Activated T-helper 1 cell treated with anti-CD3 and anti-CD28 coated beads, Interleukin-12 subunit alpha, Interleukin-12 subunit beta, Interleukin-2, Interleukin-4 antibody, amounts not matched to agents 30 ng/mL and 10 ng/mL and 1 ng/mL, durations not matched to agents 14 hours and 24 hours and 36 hours (primary cell): ENCODE measurements around the gene MED9. TPM values are rescaled to one million over a fixed set of nuclear protein-coding genes. Genes with fewer than 3 reads are reported as not detected.

Experiments used
- DNase-seq: peaks from one replicate; pipeline ENCODE4 v3.0.0; 2021; ENCODE audit warnings: low spot score
- H3K27ac Mint-ChIP-seq: one replicate; pipeline ENCODE4 v1.8.0; 2021; ENCODE audit warnings: mild to moderate bottlenecking, mixed read lengths
- H3K27me3 Mint-ChIP-seq: one replicate; pipeline ENCODE4 v1.8.0; 2022; ENCODE audit warnings: mild to moderate bottlenecking, moderate library complexity, mixed read lengths; ENCODE audit not compliant: insufficient read depth
- H3K36me3 Mint-ChIP-seq: one replicate; pipeline ENCODE4 v1.8.0; 2021; ENCODE audit warnings: low read depth, mixed read lengths
- H3K4me1 Mint-ChIP-seq: one replicate; pipeline ENCODE4 v1.8.0; 2021; ENCODE audit warnings: low read depth, mixed read lengths
- H3K4me3 Mint-ChIP-seq: one replicate; pipeline ENCODE4 v1.8.0; 2021; ENCODE audit warnings: mild to moderate bottlenecking, moderate library complexity, mixed read lengths
- H3K9me3 Mint-ChIP-seq: one replicate; pipeline ENCODE4 v1.8.0; 2021; ENCODE audit warnings: mixed read lengths
- intact Hi-C: fragments of 100-400 bp; cut with micrococcal nuclease; formaldehyde crosslinking; loops from one replicate; pipeline ENCODE4 v1.15.1; 2024
- total RNA-seq: library from RNA; stranded (reverse); gene quantifications from 2 replicates; pipeline ENCODE4 v1.2.3, GENCODE V29; 2022

The MED9 gene
- total RNA-seq, 1 donor from 2014 or later = 15.2 TPM

- Mint-ChIP-seq H3K9me3 (no peaks in the 10 kb centered on the region), H3K4me1 (no peaks in the 10 kb centered on the region), H3K27ac (no peak overlapping the region), H3K36me3 (no peaks in the 10 kb centered on the region), H3K4me3 (no peak overlapping the region), H3K27me3 (no peaks in the 10 kb centered on the region)
- no peak for DNase-seq
- intact Hi-C loops = no loop called here
Observed at GRCh38 chr17:17511293-17511741, 34.5 kb downstream of the MED9 start.

- H3K27me3 Mint-ChIP-seq = no peaks in the 10 kb centered on the region
- intact Hi-C loops = no loop called here
- no peak for DNase-seq
- H3K4me1 Mint-ChIP-seq = no peaks in the 10 kb centered on the region
- H3K4me3 Mint-ChIP-seq = no peak overlapping the region
- no peaks in the 10 kb centered on the region for H3K9me3 Mint-ChIP-seq
- no peak overlapping the region for H3K27ac Mint-ChIP-seq
- no peaks in the 10 kb centered on the region for H3K36me3 Mint-ChIP-seq
Observed at GRCh38 chr17:17511881-17512858, 35.4 kb downstream of the MED9 start.

- H3K9me3 Mint-ChIP-seq = no peaks in the 10 kb centered on the region
Observed at GRCh38 chr17:17512866-17513265, 36.1 kb downstream of the MED9 start.

GRCh38 chr17:17513626-17514025 is 36.8 kb downstream of the MED9 start:
- no peaks in the 10 kb centered on the region for H3K36me3 Mint-ChIP-seq
- H3K4me1 Mint-ChIP-seq = no peaks in the 10 kb centered on the region
- H3K4me3 Mint-ChIP-seq = no peak overlapping the region
- no peaks in the 10 kb centered on the region for H3K9me3 Mint-ChIP-seq
- intact Hi-C loops = no loop called here
- no peaks in the 10 kb centered on the region for H3K27me3 Mint-ChIP-seq
- DNase-seq = no peak
- H3K27ac Mint-ChIP-seq = no peak overlapping the region

More at GRCh38 chr17:17512866-17513265, 36.1 kb downstream of the MED9 start:
- no peak overlapping the region for H3K27ac Mint-ChIP-seq
- no peaks in the 10 kb centered on the region for H3K36me3 Mint-ChIP-seq
- intact Hi-C loops = no loop called here
- no peak for DNase-seq
- H3K4me3 Mint-ChIP-seq = no peak overlapping the region
- no peaks in the 10 kb centered on the region for H3K27me3 Mint-ChIP-seq
- no peaks in the 10 kb centered on the region for H3K4me1 Mint-ChIP-seq

- no peak overlapping the region for H3K4me3 Mint-ChIP-seq
- no peaks in the 10 kb centered on the region for H3K4me1 Mint-ChIP-seq
- DNase-seq = no peak
- intact Hi-C loops = no loop called here
- H3K27me3 Mint-ChIP-seq = no peaks in the 10 kb centered on the region
- H3K27ac Mint-ChIP-seq = no peak overlapping the region
- no peaks in the 10 kb centered on the region for H3K9me3 Mint-ChIP-seq
- H3K36me3 Mint-ChIP-seq = no peaks in the 10 kb centered on the region
Observed at GRCh38 chr17:17514361-17514992, 37.7 kb downstream of the MED9 start.

GRCh38 chr17:17514993-17515933 is 38.5 kb downstream of the MED9 start:
- no peaks in the 10 kb centered on the region for H3K36me3 Mint-ChIP-seq
- H3K4me1 Mint-ChIP-seq = no peaks in the 10 kb centered on the region
- no peak for DNase-seq
- no peaks in the 10 kb centered on the region for H3K9me3 Mint-ChIP-seq
- no peak overlapping the region for H3K4me3 Mint-ChIP-seq
- no peak overlapping the region for H3K27ac Mint-ChIP-seq
- intact Hi-C loops = no loop called here
- H3K27me3 Mint-ChIP-seq = no peaks in the 10 kb centered on the region

- no peak for DNase-seq
Observed at GRCh38 chr17:17515934-17516930, 39.4 kb downstream of the MED9 start.

GRCh38 chr17:17516941-17517720 is 40.3 kb downstream of the MED9 start:
- Mint-ChIP-seq H3K27ac (no peak overlapping the region), H3K4me1 (no peaks in the 10 kb centered on the region), H3K27me3 (no peaks in the 10 kb centered on the region), H3K4me3 (no peak overlapping the region), H3K36me3 (no peaks in the 10 kb centered on the region), H3K9me3 (no peaks in the 10 kb centered on the region)
- DNase-seq = no peak
- intact Hi-C loops = no loop called here

More at GRCh38 chr17:17515934-17516930, 39.4 kb downstream of the MED9 start:
- Mint-ChIP-seq H3K4me1 (no peaks in the 10 kb centered on the region), H3K4me3 (no peak overlapping the region), H3K36me3 (no peaks in the 10 kb centered on the region), H3K27ac (no peak overlapping the region), H3K9me3 (no peaks in the 10 kb centered on the region), H3K27me3 (no peaks in the 10 kb centered on the region)
- intact Hi-C loops = no loop called here

- Mint-ChIP-seq H3K4me3 (no peak overlapping the region), H3K27ac (no peak overlapping the region), H3K27me3 (no peaks in the 10 kb centered on the region), H3K4me1 (no peaks in the 10 kb centered on the region), H3K36me3 (no peaks in the 10 kb centered on the region), H3K9me3 (no peaks in the 10 kb centered on the region)
- DNase-seq = no peak
- intact Hi-C loops = no loop called here
Observed at GRCh38 chr17:17518014-17518413, 41.2 kb downstream of the MED9 start.

- Mint-ChIP-seq H3K4me3 (no peak overlapping the region), H3K27me3 (no peaks in the 10 kb centered on the region), H3K27ac (no peak overlapping the region), H3K36me3 (no peaks in the 10 kb centered on the region), H3K4me1 (no peaks in the 10 kb centered on the region), H3K9me3 (no peaks in the 10 kb centered on the region)
- no peak for DNase-seq
- intact Hi-C loops = no loop called here
Observed at GRCh38 chr17:17518951-17519350, 42.2 kb downstream of the MED9 start.

GRCh38 chr17:17519886-17520285 is 43.1 kb downstream of the MED9 start:
- no peak for DNase-seq
- Mint-ChIP-seq H3K27me3 (no peaks in the 10 kb centered on the region), H3K36me3 (no peaks in the 10 kb centered on the region), H3K4me1 (no peaks in the 10 kb centered on the region), H3K4me3 (no peak overlapping the region), H3K9me3 (no peaks in the 10 kb centered on the region), H3K27ac (no peak overlapping the region)
- intact Hi-C loops = no loop called here
